Ramos (cell line): ENCODE results near the gene GOLPH3.

Experiments
- in situ Hi-C: fragments of 300-500 bp; cut with MboI; formaldehyde crosslinking; loops from one replicate; pipeline ENCODE4 v1.14.3; 2022; ENCODE audit warnings: low sequenced_read_pairs; ENCODE audit not compliant: unreplicated experiment

Gene GOLPH3

DNA sequence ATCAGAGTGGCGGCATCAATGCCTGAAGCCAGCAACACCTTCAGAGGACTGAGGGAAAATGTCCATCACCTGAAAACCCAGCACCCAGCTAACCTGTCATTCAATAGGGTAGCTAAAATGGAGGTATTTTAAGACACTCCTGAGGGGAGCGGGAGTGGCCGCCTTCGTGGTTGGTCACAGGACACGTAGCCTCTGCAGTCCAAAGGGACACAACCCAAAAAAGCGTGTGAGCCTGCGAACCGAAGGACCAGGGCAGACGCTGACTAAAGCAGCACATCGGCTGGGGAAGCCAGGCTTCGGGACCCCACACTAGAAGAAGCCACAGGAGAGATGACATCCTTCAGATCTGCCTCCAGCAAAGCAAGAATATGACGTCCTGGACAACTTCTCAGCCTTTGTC lies 70.6 kb downstream of the GOLPH3 start:
- in situ Hi-C loops, result no loop called here

GRCh38 chr5:32102254-32102986 lies 71.7 kb downstream of the GOLPH3 start:
- in situ Hi-C loops, result no loop called here

GRCh38 chr5:32100691-32101302 lies 73.3 kb downstream of the GOLPH3 start:
- in situ Hi-C loops, result no loop called here

DNA sequence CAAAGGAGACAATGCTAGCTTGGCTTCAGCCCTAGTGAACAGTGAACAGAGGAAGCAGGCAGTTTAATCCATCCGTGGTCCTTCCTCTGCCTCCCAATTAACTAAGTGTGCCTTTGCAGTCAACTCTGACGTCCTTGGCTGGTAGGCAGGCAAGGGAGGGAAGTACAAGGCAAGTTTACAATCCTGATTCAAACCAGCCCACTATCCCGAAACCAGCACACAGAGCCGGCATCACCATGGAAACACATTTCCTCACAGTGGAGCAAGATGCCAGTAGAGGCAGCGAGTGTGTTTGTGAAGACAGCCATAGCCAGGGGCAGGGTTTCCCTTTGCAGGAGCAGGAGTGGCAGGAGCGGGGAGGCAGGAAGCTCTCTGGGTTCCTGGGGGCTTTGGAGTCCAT lies 73.9 kb downstream of the GOLPH3 start:
- in situ Hi-C loops, result no loop called here

DNA sequence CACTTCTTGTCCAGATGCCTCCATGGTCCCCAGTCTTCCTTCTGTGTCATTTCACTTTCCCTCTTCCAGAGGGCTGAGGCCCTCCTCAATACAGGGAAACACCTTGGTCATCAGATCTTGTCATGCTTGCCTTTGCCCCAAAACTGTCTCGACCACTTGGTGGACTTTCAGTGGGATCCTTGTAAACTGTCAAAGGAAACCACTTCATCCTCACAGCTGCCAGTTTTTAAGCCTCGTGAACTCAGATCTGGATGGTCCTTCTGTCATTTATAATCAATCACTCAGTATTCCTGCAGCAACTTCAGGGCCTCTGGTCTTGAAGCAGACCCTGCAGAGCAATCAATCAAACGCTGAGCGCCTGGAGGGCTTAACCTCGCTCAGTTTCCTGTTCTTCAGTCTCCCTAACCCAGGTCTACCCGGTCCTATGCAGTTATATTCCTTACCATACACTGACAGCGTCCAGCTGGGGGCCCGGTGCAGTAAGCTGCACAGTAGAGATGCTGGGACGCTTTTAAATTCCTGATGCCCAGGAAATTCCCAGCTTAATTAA lies 74.6 kb downstream of the GOLPH3 start:
- in situ Hi-C loops, result loop anchor here (5.0 kb wide), 1 partner anchor 517 kb away; no protein-coding TSS in a partner anchor

GRCh38 chr5:32098890-32099310 lies 75.2 kb downstream of the GOLPH3 start:
- in situ Hi-C loops, result loop anchor here (5.0 kb wide), 1 partner anchor 517 kb away; no protein-coding TSS in a partner anchor

DNA sequence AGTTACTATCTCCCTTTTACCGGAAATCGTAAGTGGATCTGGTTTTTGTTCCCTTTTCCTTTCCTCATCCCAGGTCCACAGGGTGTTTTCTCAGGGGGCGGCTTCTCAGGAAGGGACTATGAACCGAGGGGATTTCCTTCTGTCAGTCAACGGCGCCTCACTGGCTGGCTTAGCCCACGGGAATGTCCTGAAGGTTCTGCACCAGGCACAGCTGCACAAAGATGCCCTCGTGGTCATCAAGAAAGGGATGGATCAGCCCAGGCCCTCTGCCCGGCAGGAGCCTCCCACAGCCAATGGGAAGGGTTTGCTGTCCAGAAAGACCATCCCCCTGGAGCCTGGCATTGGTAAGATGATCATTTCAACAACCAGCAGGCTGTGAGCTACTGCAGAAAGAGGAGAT lies 75.8 kb downstream of the GOLPH3 start:
- in situ Hi-C loops, result loop anchor here (5.0 kb wide), 1 partner anchor 516 kb away; no protein-coding TSS in a partner anchor

DNA sequence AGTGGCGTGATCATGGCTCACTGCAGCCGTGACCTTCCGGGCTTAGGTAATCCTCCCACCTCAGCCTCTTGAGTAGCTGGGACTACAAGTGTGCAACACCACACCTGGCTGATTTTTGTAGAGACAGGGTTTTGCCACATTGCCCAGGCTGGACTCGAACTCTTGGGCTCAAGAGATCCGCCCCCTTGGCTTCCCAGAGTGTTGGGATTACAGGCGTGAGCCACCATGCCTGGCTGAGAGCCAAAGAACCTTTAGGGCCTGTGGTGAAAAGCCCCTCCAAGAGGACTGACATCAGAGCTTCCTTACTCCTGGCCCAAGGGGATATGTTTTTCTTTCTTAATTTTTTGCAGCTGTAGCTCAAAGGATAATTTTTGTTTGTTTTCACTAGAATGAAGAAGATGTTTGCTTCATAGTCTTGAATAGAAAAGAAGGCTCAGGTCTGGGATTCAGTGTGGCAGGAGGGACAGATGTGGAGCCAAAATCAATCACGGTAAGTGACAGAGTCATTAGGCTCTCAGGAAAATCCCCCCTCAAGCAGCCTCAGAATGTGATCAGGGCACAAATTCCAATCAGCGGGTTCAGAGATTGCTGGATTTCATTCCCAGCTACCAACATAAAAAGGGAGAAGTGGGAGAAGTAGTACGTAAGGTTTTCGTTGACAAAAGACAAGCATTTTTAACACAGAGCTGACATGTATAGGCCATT lies 77.1 kb downstream of the GOLPH3 start:
- in situ Hi-C loops, result loop anchor here (5.0 kb wide), 1 partner anchor 515 kb away; no protein-coding TSS in a partner anchor

DNA sequence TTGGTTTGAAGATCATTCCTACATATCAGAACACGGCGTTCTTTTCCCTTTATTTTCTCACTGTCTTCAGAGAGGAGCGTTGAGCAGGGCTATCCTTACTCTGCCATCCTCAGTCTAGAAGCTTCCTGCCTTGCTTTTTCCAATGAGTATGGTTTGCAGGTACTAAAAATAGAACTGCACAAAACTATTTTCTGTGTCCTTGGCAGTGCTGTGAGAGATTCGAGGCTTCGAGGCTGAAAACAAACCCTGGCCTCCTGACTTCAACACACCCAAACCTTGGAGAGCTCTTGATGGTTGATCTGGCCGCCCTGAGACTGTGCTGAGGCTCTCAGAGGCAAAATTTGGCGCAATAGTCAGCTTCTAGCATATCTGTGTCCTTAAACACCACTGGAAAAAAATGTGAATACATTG lies 78.9 kb downstream of the GOLPH3 start:
- in situ Hi-C loops, result loop anchor here (5.0 kb wide), 1 partner anchor 513 kb away; no protein-coding TSS in a partner anchor

DNA sequence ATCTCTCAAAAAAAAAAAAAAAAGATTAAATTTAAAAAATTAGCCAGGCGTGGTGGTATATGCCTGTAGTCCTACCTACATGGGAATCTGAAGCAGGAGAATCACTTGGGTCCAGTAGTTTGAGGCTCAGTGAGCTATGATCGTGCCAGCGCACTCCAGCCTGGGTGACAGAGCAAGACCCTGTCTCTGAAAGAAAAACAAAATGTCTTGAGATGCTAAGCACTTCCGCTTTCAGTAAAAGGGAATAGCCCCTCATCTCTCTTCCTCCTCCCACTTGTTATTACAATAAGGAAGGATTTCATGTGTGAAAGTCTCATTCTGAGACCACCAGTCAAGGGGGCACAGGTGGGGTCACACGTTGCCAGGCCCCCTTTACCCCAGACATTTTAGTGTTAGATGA lies 79.4 kb downstream of the GOLPH3 start:
- in situ Hi-C loops, result loop anchor here (5.0 kb wide), 1 partner anchor 512 kb away; no protein-coding TSS in a partner anchor

DNA sequence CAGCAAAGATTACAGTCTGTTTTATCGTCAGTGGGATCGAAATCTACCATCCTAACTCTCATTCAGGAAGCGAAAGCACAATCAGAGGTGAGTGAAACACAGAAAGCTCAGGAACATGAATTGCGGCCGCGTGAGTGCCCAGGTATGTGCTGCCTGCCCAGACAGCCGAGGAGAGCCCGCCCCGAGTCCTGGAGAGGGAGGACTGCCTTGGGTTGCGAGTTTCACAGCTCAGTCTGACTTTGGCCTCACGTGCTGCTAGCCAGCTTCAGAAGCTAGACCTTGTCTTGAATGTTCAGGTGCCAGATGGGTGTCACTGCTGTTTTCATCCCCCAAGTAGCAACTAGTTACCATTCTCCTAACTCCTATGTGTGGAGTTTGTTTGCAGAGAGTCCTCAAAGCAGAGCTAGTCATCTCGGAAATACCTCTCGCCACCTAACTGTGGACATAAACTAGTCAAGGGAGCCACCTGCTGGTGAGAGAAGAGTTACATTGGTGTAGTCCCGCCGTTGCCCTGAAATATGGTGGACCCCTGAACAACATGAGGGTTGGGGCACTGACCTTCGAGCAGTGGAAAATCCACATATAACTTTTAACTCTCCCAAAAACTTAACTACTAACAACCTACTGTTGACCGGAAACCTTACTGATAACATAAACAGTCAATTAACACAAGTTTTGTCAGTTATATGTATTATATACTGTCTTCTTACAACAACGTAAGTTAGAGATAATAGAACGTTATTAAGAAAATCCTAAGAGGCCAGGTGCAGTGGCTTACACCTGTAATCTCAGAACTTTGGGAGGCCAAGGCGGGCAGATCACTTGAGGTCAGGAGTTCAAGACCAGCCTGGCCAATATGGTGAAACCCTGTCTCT lies 80.9 kb downstream of the GOLPH3 start:
- in situ Hi-C loops, result no loop called here

GRCh38 chr5:32090755-32091128 lies 83.4 kb downstream of the GOLPH3 start:
- in situ Hi-C loops, result no loop called here

DNA sequence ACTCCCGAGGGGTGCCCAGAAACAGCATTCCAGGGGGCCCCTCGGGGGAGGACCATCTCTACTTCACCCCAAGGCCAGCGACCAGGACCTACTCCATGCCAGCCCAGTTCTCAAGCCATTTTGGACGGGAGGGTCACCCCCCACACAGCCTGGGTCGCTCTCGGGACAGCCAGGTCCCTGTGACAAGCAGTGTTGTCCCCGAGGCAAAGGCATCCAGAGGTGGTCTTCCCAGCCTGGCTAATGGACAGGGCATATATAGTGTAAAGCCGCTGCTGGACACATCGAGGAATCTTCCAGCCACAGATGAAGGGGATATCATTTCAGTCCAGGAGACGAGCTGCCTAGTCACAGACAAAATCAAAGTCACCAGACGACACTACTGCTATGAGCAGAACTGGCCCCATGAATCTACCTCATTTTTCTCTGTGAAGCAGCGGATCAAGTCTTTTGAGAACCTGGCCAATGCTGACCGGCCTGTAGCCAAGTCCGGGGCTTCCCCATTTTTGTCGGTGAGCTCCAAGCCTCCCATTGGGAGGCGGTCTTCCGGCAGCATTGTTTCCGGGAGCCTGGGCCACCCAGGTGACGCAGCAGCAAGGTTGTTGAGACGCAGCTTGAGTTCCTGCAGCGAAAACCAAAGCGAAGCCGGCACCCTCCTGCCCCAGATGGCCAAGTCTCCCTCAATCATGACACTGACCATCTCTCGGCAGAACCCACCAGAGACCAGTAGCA lies 83.9 kb downstream of the GOLPH3 start:
- in situ Hi-C loops, result no loop called here

GRCh38 chr5:32089146-32090000 lies 84.7 kb downstream of the GOLPH3 start:
- in situ Hi-C loops, result no loop called here

- in situ Hi-C loops, result no loop called here
Measured at GRCh38 chr5:32088214-32088613, 85.9 kb downstream of the GOLPH3 start.

- in situ Hi-C loops, result no loop called here
Measured at GRCh38 chr5:32087086-32088082, 86.7 kb downstream of the GOLPH3 start.

- in situ Hi-C loops, result no loop called here
Measured at GRCh38 chr5:32083981-32084430, 90.1 kb downstream of the GOLPH3 start.
